CD4-positive, alpha-beta memory T cell (primary cell): ENCODE results near the gene RPS6KB2. TPM values are rescaled to one million over a fixed set of nuclear protein-coding genes. Genes with fewer than 3 reads are reported as not detected.
"Not testable (repeated sequence)": the region's sequence is repeated elsewhere in the genome, so short reads cannot be mapped to it uniquely, and the experiment has no call there.

Experiments used
- CTCF ChIA-PET: fragments of 350-600 bp; sonication (Branson Sonifier 250); formaldehyde crosslinking; loops from one replicate; lab custom pipeline; 2021; ENCODE audit warnings: inconsistent platforms; ENCODE audit not compliant: partially characterized antibody; lab: Charles Lee
- POLR2A ChIA-PET: fragments of 350-600 bp; sonication (Branson Sonifier 250); formaldehyde crosslinking; loops from one replicate; lab custom pipeline; 2021; ENCODE audit not compliant: partially characterized antibody; lab: Charles Lee
- DNase-seq, 5 donors: peaks; one replicate each; pipeline versions ENCODE4 v3.0.0 to v3.0.0-alpha.2; 2020 to 2022; ENCODE audit warnings: mixed read lengths in 1 of 5
- H3K27ac ChIP-seq: one replicate; pipeline ENCODE4 v1.7.0; 2013; ENCODE audit warnings: low read depth, low read length
- H3K27me3 ChIP-seq: 2 replicates; pipeline ENCODE4 v1.7.0; 2013; ENCODE audit warnings: mild to moderate bottlenecking, low read length, moderate library complexity; ENCODE audit not compliant: insufficient read depth
- H3K36me3 ChIP-seq: 2 replicates; pipeline ENCODE4 v1.7.0; 2013; ENCODE audit warnings: mild to moderate bottlenecking, low read length, moderate library complexity; ENCODE audit not compliant: insufficient read depth
- H3K4me1 ChIP-seq: 2 replicates; pipeline ENCODE4 v1.7.0; 2013; ENCODE audit warnings: mild to moderate bottlenecking, low read length, moderate library complexity; ENCODE audit not compliant: insufficient read depth
- H3K4me3 ChIP-seq, 2 donors: one replicate each; pipeline ENCODE4 v1.7.0; 2013; ENCODE audit warnings: low read length in 2 of 2, mild to moderate bottlenecking in 1 of 2
- H3K9me3 ChIP-seq, 2 donors: one replicate each; pipeline ENCODE4 v1.7.0; 2013; ENCODE audit warnings: low read length in 2 of 2, control low read depth in 1 of 2; ENCODE audit not compliant: control insufficient read depth in 1 of 2
- H3K27ac Mint-ChIP-seq, 7 donors: one replicate each; pipeline ENCODE4 v1.8.0; 2020 to 2021; ENCODE audit warnings: mixed read lengths in 7 of 7, mild to moderate bottlenecking in 6 of 7, inconsistent platforms in 3 of 7, moderate library complexity in 3 of 7
- H3K27me3 Mint-ChIP-seq, 2 donors: one replicate each; pipeline ENCODE4 v1.8.0; 2020 to 2021; ENCODE audit warnings: mixed read lengths in 2 of 2
- H3K36me3 Mint-ChIP-seq, 2 donors: one replicate each; pipeline ENCODE4 v1.8.0; 2020 to 2021; ENCODE audit warnings: mixed read lengths in 2 of 2, inconsistent platforms in 1 of 2, mild to moderate bottlenecking in 1 of 2
- H3K4me1 Mint-ChIP-seq, 4 donors: one replicate each; pipeline ENCODE4 v1.8.0; 2020 to 2021; ENCODE audit warnings: mixed read lengths in 4 of 4, mild to moderate bottlenecking in 1 of 4
- H3K4me3 Mint-ChIP-seq, 8 donors: one replicate each; pipeline ENCODE4 v1.8.0; 2020 to 2021; ENCODE audit warnings: mixed read lengths in 8 of 8, mild to moderate bottlenecking in 7 of 8, moderate library complexity in 6 of 8, inconsistent platforms in 3 of 8
- H3K9me3 Mint-ChIP-seq, 8 donors: one replicate each; pipeline ENCODE4 v1.8.0; 2020 to 2021; ENCODE audit warnings: mixed read lengths in 8 of 8, mild to moderate bottlenecking in 5 of 8, inconsistent platforms in 3 of 8, moderate library complexity in 1 of 8
- intact Hi-C: fragments of 100-400 bp; cut with micrococcal nuclease; formaldehyde crosslinking; loops from one replicate; pipeline ENCODE4 v1.15.1; 2023
- polyA plus RNA-seq, 2 donors: library from polyadenylated mRNA; unstranded; fragments of 300-500 nt; fragmentation: Illumina TruSeq; gene quantifications; one replicate each; pipeline ENCODE4 v1.2.3, GENCODE V29; 2021
- total RNA-seq, 2 experiments: library from RNA; stranded (reverse); gene quantifications; one replicate each; pipeline ENCODE4 v1.2.3, GENCODE V29; 2021

RPS6KB2 gene
- total and polyA plus RNA-seq, 4 experiments from 2014 or later: 55.2 to 79.9 (median 68.2) TPM

DNA sequence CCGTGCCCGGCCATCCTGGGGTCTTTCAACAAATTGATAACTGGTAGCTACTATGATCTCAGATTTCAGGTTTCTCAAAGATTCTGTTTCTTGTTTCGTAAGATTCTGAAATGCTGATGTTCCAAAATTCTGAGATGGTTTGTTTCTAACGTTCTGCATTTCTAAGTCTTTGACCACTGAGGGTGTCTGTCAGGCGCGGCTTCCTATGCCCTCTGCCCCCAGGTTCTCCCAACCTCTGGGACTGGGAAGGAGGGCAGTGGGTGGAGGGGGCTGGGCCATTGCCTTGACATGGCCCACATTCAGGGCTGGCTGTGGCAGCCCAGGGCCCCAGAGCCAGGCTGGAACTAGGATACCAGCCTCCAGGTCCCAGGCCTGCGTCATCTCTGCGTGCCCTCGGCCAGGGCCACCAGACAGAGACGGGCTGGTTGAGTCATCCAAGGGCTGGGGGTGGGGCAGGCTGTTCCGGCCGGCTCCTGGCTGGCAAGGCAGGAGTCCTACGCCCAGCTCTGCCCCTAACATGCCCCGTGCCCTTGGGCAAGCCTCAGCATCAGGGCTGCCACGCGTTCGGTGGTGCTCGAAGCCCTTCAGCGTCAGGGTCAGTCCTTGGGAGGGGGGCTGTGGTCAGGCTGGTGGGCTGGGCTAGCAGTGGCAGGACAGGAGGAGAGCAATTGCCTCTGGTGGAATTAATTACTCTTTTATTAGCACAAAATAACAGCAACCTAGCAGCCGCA lies 35.6 kb downstream of the RPS6KB2 start:
- Mint-ChIP-seq H3K9me3 (no peaks in the 10 kb centered on the region), H3K4me3 (peak overlapping the region; percentile 85 to 89 (median 86)), H3K36me3 (peaks cover 0 to 7% of the 10 kb centered on the region in 2 donors), H3K4me1 (peaks cover 16 to 44% (median 28%) of the 10 kb centered on the region in 4 donors), H3K27me3 (no peaks in the 10 kb centered on the region), H3K27ac (peak overlapping the region in 6 of 7 donors; percentile 81 to 96 (median 90))
- H3K27ac ChIP-seq: peak overlapping the region; percentile 92
- CTCF ChIA-PET: interaction anchor here (2.6 kb wide), 1 partner anchor 62 kb away, joined by 16 read pairs; the partner anchor contains the start of gene PPP1CA
- H3K27me3 ChIP-seq: no peaks in the 10 kb centered on the region
- H3K4me3 ChIP-seq: peak overlapping the region in 1 of 2 donors; percentile 61
- DNase-seq: no peak
- POLR2A ChIA-PET: interaction anchor here (0.9 to 30.4 kb wide), 11 partner anchors 12 to 110 kb away, joined by 3 to 900 read pairs (median 13); partner anchors contain the start of genes AIP, CDK2AP2, CORO1B and POLD4
- peaks cover 41% of the 10 kb centered on the region for H3K4me1 ChIP-seq
- H3K9me3 ChIP-seq: no peaks in the 10 kb centered on the region
- intact Hi-C loops: loop anchor here (1.0 kb wide), 4 partner anchors 19 to 63 kb away; partner anchors contain the start of genes AIP, CDK2AP2, PPP1CA and PTPRCAP
- H3K36me3 ChIP-seq: no peaks in the 10 kb centered on the region

- Mint-ChIP-seq H3K27me3 (no peaks in the 10 kb centered on the region), H3K27ac (peak overlapping the region; percentile 81 to 96 (median 92)), H3K4me3 (peak overlapping the region; percentile 85 to 89 (median 86)), H3K4me1 (peaks cover 16 to 44% (median 28%) of the 10 kb centered on the region in 4 donors), H3K36me3 (peaks cover 0 to 7% of the 10 kb centered on the region in 2 donors), H3K9me3 (no peaks in the 10 kb centered on the region)
- ChIA-PET POLR2A (interaction anchor here (0.6 to 30.4 kb wide), 22 partner anchors 8 to 225 kb away, joined by 3 to 900 read pairs (median 5); partner anchors contain the start of genes AIP, CLCF1, CORO1B and PITPNM1), CTCF (interaction anchor here (0.9 to 4.8 kb wide), 5 partner anchors 27 to 113 kb away, joined by 3 to 38 read pairs (median 5); partner anchors contain the start of genes PPP1CA and PTPRCAP)
- H3K9me3 ChIP-seq: no peaks in the 10 kb centered on the region
- H3K4me3 ChIP-seq: peak overlapping the region; percentile 61
- peak; percentile 91 to 96 (median 92) for DNase-seq
- intact Hi-C loops: loop anchor here (1.0 kb wide), 4 partner anchors 19 to 63 kb away; partner anchors contain the start of genes AIP, CDK2AP2, PPP1CA and PTPRCAP
- H3K4me1 ChIP-seq: peaks cover 44% of the 10 kb centered on the region
- peak overlapping the region; percentile 92 for H3K27ac ChIP-seq
- no peaks in the 10 kb centered on the region for H3K36me3 ChIP-seq
- H3K27me3 ChIP-seq: no peaks in the 10 kb centered on the region
These were observed 36.3 kb downstream of the RPS6KB2 start for GRCh38 chr11:67464411-67465188.

DNA sequence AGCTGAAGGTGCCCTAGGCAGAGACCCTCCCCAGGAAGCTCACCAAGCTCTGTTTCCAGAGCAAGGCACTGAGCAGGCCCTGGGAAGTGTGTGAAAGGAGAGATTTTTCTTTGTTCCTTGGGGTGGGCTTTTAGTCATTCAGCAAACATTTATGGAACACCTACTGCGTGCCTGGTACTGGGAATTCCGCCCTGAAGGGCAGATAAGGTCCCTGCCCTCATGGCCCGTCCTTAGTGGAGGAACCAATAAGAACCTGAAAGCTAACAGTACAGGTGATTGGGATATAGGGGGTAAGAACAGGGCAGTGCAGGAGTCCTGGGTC lies 36.9 kb downstream of the RPS6KB2 start:
- Histone ChIP-seq H3K4me1 (peaks cover 48% of the 10 kb centered on the region), H3K27ac (peak overlapping the region; percentile 92), H3K27me3 (no peaks in the 10 kb centered on the region), H3K4me3 (peak overlapping the region; percentile 61), H3K9me3 (no peaks in the 10 kb centered on the region), H3K36me3 (no peaks in the 10 kb centered on the region)
- no peak for DNase-seq
- POLR2A ChIA-PET: interaction anchor here (0.6 to 30.4 kb wide), 22 partner anchors 9 to 225 kb away, joined by 3 to 900 read pairs (median 5); partner anchors contain the start of genes AIP, CLCF1, CORO1B and PITPNM1
- no peaks in the 10 kb centered on the region for H3K27me3 Mint-ChIP-seq
- H3K36me3 Mint-ChIP-seq: peaks cover 0 to 7% of the 10 kb centered on the region in 2 donors
- peak overlapping the region; percentile 85 to 89 (median 86) for H3K4me3 Mint-ChIP-seq
- peaks cover 13 to 39% (median 24%) of the 10 kb centered on the region in 4 donors for H3K4me1 Mint-ChIP-seq
- no peaks in the 10 kb centered on the region for H3K9me3 Mint-ChIP-seq
- peak overlapping the region; percentile 87 to 96 (median 93) for H3K27ac Mint-ChIP-seq
- CTCF ChIA-PET: interaction anchor here (0.8 to 4.8 kb wide), 7 partner anchors 18 to 114 kb away, joined by 3 to 38 read pairs (median 4); partner anchors contain the start of genes AIP, POLD4, PPP1CA and PTPRCAP
- intact Hi-C loops: no loop called here

DNA sequence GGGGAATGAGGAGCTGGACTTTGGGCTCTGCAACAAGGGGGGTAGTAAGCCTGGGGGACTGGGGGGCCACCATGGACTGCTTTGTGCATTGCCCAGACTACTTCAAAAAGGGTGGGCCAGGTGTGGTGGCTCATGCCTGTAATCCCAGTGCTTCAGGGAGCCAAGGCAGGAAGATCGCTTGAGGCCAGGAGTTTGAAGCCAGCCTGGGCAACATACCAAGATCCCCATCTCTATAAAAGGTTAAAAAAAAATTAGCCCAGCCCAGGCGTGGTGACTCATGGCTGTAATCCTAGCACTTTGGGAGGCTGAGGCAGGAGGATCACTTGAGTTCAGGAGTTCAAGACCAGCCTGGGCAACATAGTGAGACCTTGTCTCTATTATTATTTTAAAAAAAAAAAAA lies 37.2 kb downstream of the RPS6KB2 start:
- H3K27me3 Mint-ChIP-seq, H3K9me3 Mint-ChIP-seq, H3K27me3 ChIP-seq, H3K9me3 ChIP-seq, intact Hi-C loops, H3K36me3 ChIP-seq, H3K36me3 Mint-ChIP-seq, DNase-seq: not testable (repeated sequence)
- CTCF ChIA-PET: interaction anchor here (0.8 to 4.8 kb wide), 7 partner anchors 17 to 114 kb away, joined by 3 to 38 read pairs (median 4); partner anchors contain the start of genes AIP, POLD4, PPP1CA and PTPRCAP
- peak overlapping the region; percentile 92 for H3K27ac ChIP-seq
- Mint-ChIP-seq H3K4me1 (peaks cover 13 to 39% (median 24%) of the 10 kb centered on the region in 4 donors), H3K4me3 (peak overlapping the region; percentile 85 to 89 (median 86)), H3K27ac (peak overlapping the region; percentile 87 to 96 (median 93))
- peak overlapping the region; percentile 61 for H3K4me3 ChIP-seq
- POLR2A ChIA-PET: interaction anchor here (0.6 to 30.4 kb wide), 21 partner anchors 9 to 226 kb away, joined by 3 to 900 read pairs (median 5); partner anchors contain the start of genes AIP, CLCF1, CORO1B and POLD4
- peaks cover 48% of the 10 kb centered on the region for H3K4me1 ChIP-seq

DNA sequence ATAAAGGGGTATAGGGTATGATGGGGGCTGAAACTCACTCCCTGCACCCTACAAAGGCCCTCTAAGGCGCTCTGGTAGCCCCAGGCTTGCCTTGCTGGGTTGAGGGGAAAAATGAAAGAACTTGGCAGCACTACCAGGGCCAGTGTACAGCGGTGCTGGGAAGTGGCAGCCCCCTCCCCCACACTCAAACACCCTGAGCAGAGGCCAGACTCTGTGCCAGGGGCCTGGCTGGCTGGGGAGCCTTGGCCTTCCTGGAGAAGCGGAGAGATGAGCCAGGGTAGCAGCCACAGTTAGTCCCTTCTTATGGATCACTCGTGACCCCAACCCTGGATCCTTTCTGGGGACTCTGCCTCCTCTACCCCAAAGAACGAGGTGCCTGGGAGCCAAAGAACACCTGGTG lies 38.1 kb downstream of the RPS6KB2 start:
- DNase-seq: no peak
- peaks cover 15 to 39% (median 26%) of the 10 kb centered on the region in 4 donors for H3K4me1 Mint-ChIP-seq
- Histone ChIP-seq H3K36me3 (no peaks in the 10 kb centered on the region), H3K4me1 (peaks cover 48% of the 10 kb centered on the region), H3K27me3 (no peaks in the 10 kb centered on the region), H3K9me3 (no peaks in the 10 kb centered on the region), H3K4me3 (no peak overlapping the region), H3K27ac (no peak overlapping the region)
- ChIA-PET CTCF (interaction anchor here (0.9 to 4.8 kb wide), 5 partner anchors 29 to 115 kb away, joined by 3 to 38 read pairs (median 4); partner anchors contain the start of genes POLD4, PPP1CA, PTPRCAP and RAD9A), POLR2A (interaction anchor here (0.7 to 30.4 kb wide), 13 partner anchors 12 to 113 kb away, joined by 3 to 900 read pairs (median 21); partner anchors contain the start of genes AIP, CDK2AP2, CORO1B and POLD4)
- no peaks in the 10 kb centered on the region for H3K27me3 Mint-ChIP-seq
- peaks cover 0 to 7% of the 10 kb centered on the region in 2 donors for H3K36me3 Mint-ChIP-seq
- peak overlapping the region in 2 of 8 donors; percentile 29 to 38 for H3K4me3 Mint-ChIP-seq
- H3K27ac Mint-ChIP-seq: peak overlapping the region in 5 of 7 donors; percentile 30 to 79 (median 70)
- no peaks in the 10 kb centered on the region for H3K9me3 Mint-ChIP-seq
- intact Hi-C loops: no loop called here

GRCh38 chr11:67466962-67467771 lies 38.9 kb downstream of the RPS6KB2 start:
- peak overlapping the region; percentile 81 for H3K27ac ChIP-seq
- Mint-ChIP-seq H3K36me3 (peaks cover 0 to 7% of the 10 kb centered on the region in 2 donors), H3K27me3 (no peaks in the 10 kb centered on the region), H3K4me1 (peaks cover 16 to 39% (median 28%) of the 10 kb centered on the region in 4 donors), H3K9me3 (no peaks in the 10 kb centered on the region), H3K27ac (peak overlapping the region; percentile 50 to 90 (median 78)), H3K4me3 (peak overlapping the region in 7 of 8 donors; percentile 76 to 92 (median 89))
- no peak overlapping the region for H3K4me3 ChIP-seq
- no peak for DNase-seq
- H3K36me3 ChIP-seq: no peaks in the 10 kb centered on the region
- no peaks in the 10 kb centered on the region for H3K27me3 ChIP-seq
- CTCF ChIA-PET: interaction anchor here (0.9 to 4.8 kb wide), 6 partner anchors 16 to 116 kb away, joined by 3 to 38 read pairs (median 7); partner anchors contain the start of genes AIP, PITPNM1, PPP1CA and PTPRCAP
- intact Hi-C loops: no loop called here
- peaks cover 48% of the 10 kb centered on the region for H3K4me1 ChIP-seq
- POLR2A ChIA-PET: interaction anchor here (0.8 to 30.4 kb wide), 16 partner anchors 16 to 180 kb away, joined by 3 to 900 read pairs (median 19); partner anchors contain the start of genes AIP, CDK2AP2, CORO1B and PITPNM1
- no peaks in the 10 kb centered on the region for H3K9me3 ChIP-seq
